Breast epithelium (tissue), 4 donors: Measurements from ENCODE around the gene MAP3K6. TPM values are rescaled to one million over a fixed set of nuclear protein-coding genes. Genes with fewer than 3 reads are reported as not detected.

Experiments used
- DNase-seq, 2 donors: peaks; one replicate each; pipeline ENCODE4 v3.0.0-alpha.2; 2019; ENCODE audit warnings: low spot score in 2 of 2
- H3K27ac ChIP-seq, 2 donors: fragments of 200-600 bp; sonication (generic) in 1 of 2; one replicate each; pipeline ENCODE4 v1.5.1; 2016 to 2019; ENCODE audit warnings: mild to moderate bottlenecking in 1 of 2
- H3K27me3 ChIP-seq, 2 donors: fragments of 200-600 bp; sonication (generic) in 1 of 2; one replicate each; pipeline versions ENCODE4 v1.5.1 to v1.6.0; 2017 to 2019; ENCODE audit warnings: control low read depth in 1 of 2, mild to moderate bottlenecking in 1 of 2
- H3K36me3 ChIP-seq: fragments of 200-600 bp; one replicate; pipeline ENCODE4 v1.5.1; 2019
- H3K4me1 ChIP-seq, 2 donors: fragments of 200-600 bp; sonication (generic); one replicate each; pipeline ENCODE4 v1.5.1; 2016 to 2019; ENCODE audit warnings: control low read depth in 1 of 2
- H3K4me3 ChIP-seq, 3 donors: fragments of 200-600 bp; sonication (generic); 1 replicate in 2 of 3; 2 replicates in 1 of 3; pipeline ENCODE4 v1.5.1; 2016 to 2019; ENCODE audit warnings: mild to moderate bottlenecking in 3 of 3, moderate library complexity in 2 of 3
- H3K9me3 ChIP-seq, 2 donors: fragments of 200-600 bp; sonication (generic) in 1 of 2; one replicate each; pipeline ENCODE4 v1.5.1; 2016 to 2019; ENCODE audit warnings: control low read depth in 1 of 2
- POLR2A ChIP-seq: fragments of 450-650 bp; IDR thresholded peaks from one replicate; pipeline ENCODE4 v1.6.1; 2016; ENCODE audit warnings: antibody characterized with exemption, mild to moderate bottlenecking, moderate library complexity
- POLR2AphosphoS5 ChIP-seq, 3 donors: sonication (generic); formaldehyde crosslinking; IDR thresholded peaks; one replicate each; pipeline ENCODE4 v1.6.1; 2017; ENCODE audit warnings: antibody characterized with exemption in 3 of 3
- intact Hi-C: fragments of 100-400 bp; cut with DNase I; formaldehyde crosslinking; loops from one replicate; pipeline ENCODE4 v1.15.1; 2023; ENCODE audit warnings: low total_unique reads
- total RNA-seq, 3 donors: library from RNA; depleted of rRNA; stranded (reverse); fragments of >200 nt; gene quantifications; one replicate each; pipeline ENCODE4 v1.1.0, GENCODE V29; 2016
- TF ChIP-seq, protein P1 (sequence below), 3 donors: fragments of 450-650 bp; IDR thresholded peaks; one replicate each; pipeline ENCODE4 v1.5.1; 2016 to 2017; ENCODE audit warnings: antibody characterized with exemption in 3 of 3, mild to moderate bottlenecking in 3 of 3, moderate library complexity in 3 of 3

The MAP3K6 gene
- total RNA-seq, 3 donors from 2014 or later: 29.4 to 67.5 (median 52.0) TPM

DNA sequence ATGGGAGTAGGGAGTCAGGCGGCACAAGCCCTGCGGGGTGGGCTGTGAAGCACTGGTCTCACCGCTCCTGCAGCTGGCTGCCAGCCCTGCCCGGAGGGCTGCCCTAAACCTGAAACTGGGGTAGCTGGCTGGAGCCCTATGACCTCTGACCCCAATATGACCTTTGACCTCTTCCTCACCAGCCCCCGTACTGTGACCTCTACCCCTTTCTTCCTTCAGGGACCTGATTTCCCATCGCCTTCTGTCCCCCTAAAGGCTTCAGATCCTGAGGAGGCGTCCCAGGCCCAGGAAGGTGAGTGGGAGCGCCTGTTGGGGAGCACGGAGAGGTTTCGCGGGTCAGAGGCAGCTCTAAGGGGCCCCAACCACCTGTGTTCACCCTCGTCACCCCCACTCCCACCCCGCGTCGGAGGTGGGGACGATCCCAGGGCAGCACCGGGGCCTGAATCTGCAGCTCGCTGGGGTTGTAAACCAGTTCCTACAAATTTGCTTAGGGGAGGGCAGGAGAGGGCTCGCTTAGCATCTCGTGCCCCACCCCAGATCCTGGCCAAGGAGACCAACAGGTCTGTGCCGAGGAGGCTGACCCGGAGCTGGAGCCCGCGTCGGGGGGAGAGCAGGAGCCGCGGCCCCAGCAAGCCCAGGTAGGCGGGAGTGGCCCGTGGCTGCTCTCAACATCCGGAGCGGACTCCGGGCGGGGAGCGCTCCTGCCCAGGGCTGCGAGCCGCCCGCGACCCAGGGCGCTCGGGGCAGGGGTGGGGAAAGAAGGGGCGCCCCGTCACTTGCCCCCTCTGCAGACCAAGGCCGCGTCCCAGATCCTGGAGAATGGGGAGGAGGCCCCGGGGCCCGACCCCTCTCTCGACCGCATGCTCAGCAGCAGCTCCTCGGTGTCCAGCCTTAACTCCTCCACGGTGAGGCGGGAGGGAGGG, 17.6 kb downstream of the MAP3K6 start:
- peak overlapping the region; percentile 30 to 74 (median 68) for H3K4me3 ChIP-seq
- intact Hi-C loops: no loop called here
- TF ChIP-seq, protein P1, sequence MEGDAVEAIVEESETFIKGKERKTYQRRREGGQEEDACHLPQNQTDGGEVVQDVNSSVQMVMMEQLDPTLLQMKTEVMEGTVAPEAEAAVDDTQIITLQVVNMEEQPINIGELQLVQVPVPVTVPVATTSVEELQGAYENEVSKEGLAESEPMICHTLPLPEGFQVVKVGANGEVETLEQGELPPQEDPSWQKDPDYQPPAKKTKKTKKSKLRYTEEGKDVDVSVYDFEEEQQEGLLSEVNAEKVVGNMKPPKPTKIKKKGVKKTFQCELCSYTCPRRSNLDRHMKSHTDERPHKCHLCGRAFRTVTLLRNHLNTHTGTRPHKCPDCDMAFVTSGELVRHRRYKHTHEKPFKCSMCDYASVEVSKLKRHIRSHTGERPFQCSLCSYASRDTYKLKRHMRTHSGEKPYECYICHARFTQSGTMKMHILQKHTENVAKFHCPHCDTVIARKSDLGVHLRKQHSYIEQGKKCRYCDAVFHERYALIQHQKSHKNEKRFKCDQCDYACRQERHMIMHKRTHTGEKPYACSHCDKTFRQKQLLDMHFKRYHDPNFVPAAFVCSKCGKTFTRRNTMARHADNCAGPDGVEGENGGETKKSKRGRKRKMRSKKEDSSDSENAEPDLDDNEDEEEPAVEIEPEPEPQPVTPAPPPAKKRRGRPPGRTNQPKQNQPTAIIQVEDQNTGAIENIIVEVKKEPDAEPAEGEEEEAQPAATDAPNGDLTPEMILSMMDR (IDR thresholded peaks at IDR 0.05): no peak
- TF ChIP-seq POLR2AphosphoS5 (IDR thresholded peaks at IDR 0.05): no peak
- TF ChIP-seq POLR2A: no peak
- peak; percentile 72 for DNase-seq
- H3K9me3 ChIP-seq: no peaks in the 10 kb centered on the region
- H3K27ac ChIP-seq: peak overlapping the region; percentile 73 to 75
- H3K27me3 ChIP-seq: no peaks in the 10 kb centered on the region
- peaks cover 0 to 4% of the 10 kb centered on the region in 2 donors for H3K4me1 ChIP-seq
- no peaks in the 10 kb centered on the region for H3K36me3 ChIP-seq

DNA sequence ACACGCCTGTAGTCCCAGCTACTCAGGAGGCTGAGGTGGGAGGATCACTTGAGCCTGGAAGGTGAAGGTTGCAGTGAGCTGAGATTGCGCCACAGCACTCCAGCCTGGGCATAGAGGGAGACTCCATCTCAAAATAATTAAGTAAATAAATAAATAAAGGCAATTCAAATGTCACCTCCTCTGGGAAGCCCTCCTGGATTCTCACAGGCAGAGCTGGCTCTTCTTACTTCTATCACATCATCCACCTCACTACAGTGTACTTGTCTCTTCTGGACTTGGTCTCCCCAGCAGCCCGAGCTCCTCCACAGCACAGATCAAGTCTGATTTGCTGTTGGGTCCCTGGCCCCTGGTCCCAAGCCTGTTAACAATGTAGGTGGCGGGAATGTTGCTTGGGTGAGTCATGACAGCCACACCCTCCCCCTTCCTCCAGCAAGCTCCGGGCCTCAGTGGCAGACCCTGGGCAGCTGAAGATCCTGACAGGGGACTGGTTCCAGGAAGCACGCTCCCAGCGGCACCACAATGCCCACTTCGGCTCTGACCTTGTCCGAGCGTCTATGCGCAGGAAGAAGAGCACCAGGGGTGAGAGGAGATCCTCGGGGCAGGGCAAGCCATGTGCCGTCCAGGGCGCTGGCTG, 19.7 kb downstream of the MAP3K6 start:
- no peak for DNase-seq
- H3K9me3 ChIP-seq: no peaks in the 10 kb centered on the region
- no peak overlapping the region for H3K4me3 ChIP-seq
- H3K27ac ChIP-seq: no peak overlapping the region
- no peaks in the 10 kb centered on the region for H3K27me3 ChIP-seq
- peaks cover 0 to 8% of the 10 kb centered on the region in 2 donors for H3K4me1 ChIP-seq
- intact Hi-C loops: no loop called here
- H3K36me3 ChIP-seq: no peaks in the 10 kb centered on the region
- TF ChIP-seq, protein P1 (IDR thresholded peaks at IDR 0.05): no peak
- TF ChIP-seq POLR2AphosphoS5 (IDR thresholded peaks at IDR 0.05): no peak
- TF ChIP-seq POLR2A: no peak

DNA sequence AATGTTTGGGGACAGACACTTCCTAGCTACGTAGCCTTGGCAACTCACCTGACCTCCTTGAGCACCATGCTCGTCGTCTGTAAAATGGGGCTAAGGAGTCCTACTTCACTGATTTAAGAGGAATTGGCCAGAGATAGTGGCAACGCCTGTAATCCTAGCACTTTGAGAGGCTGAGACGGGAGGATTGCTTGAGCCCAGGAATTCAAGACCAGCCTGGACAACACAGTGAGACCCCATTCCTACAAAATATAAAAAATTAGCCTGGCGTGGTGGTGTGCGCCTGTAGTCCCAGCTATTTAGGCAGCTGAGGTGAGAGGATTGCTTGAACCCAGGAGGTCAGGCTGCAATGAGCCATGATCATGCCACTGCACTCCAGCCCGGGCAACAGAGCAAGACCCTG, 20.4 kb downstream of the MAP3K6 start:
- no peaks in the 10 kb centered on the region for H3K9me3 ChIP-seq
- DNase-seq: no peak
- H3K36me3 ChIP-seq: no peaks in the 10 kb centered on the region
- peaks cover 3 to 8% of the 10 kb centered on the region in 2 donors for H3K4me1 ChIP-seq
- no peak overlapping the region for H3K4me3 ChIP-seq
- no peaks in the 10 kb centered on the region for H3K27me3 ChIP-seq
- intact Hi-C loops: no loop called here
- no peak overlapping the region for H3K27ac ChIP-seq
- TF ChIP-seq POLR2A (no peak), POLR2AphosphoS5 (IDR thresholded peaks at IDR 0.05) (no peak)
- TF ChIP-seq, protein P1 (IDR thresholded peaks at IDR 0.05): no peak

DNA sequence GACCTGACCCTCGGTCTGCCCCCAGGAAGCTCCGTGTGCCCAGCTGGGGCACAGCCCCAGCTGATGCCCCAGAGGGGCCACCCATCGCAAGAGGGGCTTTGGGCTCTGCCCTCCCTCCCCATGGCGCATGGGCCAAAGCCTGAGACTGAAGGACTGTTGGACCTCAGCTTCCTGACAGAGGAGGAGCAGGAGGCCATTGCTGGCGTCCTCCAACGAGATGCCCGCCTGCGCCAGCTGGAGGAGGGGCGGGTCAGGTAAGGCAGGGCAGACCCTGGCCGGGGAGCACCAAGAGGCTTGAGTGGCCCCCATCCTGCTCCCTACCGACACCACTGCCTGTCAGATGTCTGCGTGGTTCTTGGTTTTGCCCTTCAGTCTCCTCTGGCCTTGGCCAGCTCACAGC, 21.5 kb downstream of the MAP3K6 start:
- intact Hi-C loops: no loop called here
- TF ChIP-seq POLR2A (no peak), POLR2AphosphoS5 (IDR thresholded peaks at IDR 0.05) (no peak)
- TF ChIP-seq, protein P1 (IDR thresholded peaks at IDR 0.05): no peak
- Histone ChIP-seq H3K9me3 (no peaks in the 10 kb centered on the region), H3K27me3 (no peaks in the 10 kb centered on the region), H3K4me3 (no peak overlapping the region), H3K4me1 (peaks cover 3 to 6% of the 10 kb centered on the region in 2 donors), H3K36me3 (no peaks in the 10 kb centered on the region), H3K27ac (no peak overlapping the region)
- DNase-seq: no peak

DNA sequence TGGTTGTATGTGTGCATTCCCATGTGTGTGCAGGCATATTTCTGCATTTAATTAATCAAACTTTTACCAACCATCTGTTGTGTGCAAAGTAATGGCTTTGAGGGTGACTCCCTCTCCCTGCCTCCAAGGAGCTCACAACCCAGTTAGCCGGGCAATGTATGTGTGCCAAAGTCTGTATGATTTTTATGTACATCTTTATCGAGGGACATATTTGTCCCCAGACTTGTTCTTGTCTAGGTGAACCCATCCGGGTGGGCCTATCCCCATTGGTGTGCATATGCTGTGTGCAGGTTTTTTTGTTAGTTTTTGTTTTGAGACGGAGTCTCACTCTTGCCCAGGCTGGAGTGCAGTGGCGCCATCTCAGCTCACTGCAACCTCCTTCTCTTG, 23.1 kb downstream of the MAP3K6 start:
- peak overlapping the region; percentile 87 to 89 for H3K27ac ChIP-seq
- H3K27me3 ChIP-seq: no peaks in the 10 kb centered on the region
- H3K4me1 ChIP-seq: peaks cover 3 to 4% of the 10 kb centered on the region in 2 donors
- TF ChIP-seq, protein P1 (IDR thresholded peaks at IDR 0.05): no peak
- TF ChIP-seq POLR2AphosphoS5 (IDR thresholded peaks at IDR 0.05): no peak
- peak overlapping the region in 2 of 3 donors; percentile 60 to 70 for H3K4me3 ChIP-seq
- peak in 1 of 2 donors; percentile 47 for DNase-seq
- no peaks in the 10 kb centered on the region for H3K9me3 ChIP-seq
- intact Hi-C loops: no loop called here
- no peaks in the 10 kb centered on the region for H3K36me3 ChIP-seq
